Measurements from ENCODE around the gene RAB8B. TPM values are rescaled to one million over a fixed set of nuclear protein-coding genes. Genes with fewer than 3 reads are reported as not detected.

Gene RAB8B
- total RNA-seq, 1 experiment from 2014 or later: 33.8 TPM

GRCh38 chr15:63313825-63314224 is 124.4 kb downstream of the RAB8B start:
- Histone ChIP-seq H4K8ac (replicated peaks; ENCODE audit: insufficient read length, low read depth, low read length) (no peak overlapping the region), H2BK12ac (ENCODE audit: insufficient read length, low read depth, low read length) (no peak overlapping the region), H2AK5ac (ENCODE audit: insufficient read length, low read length) (no peak overlapping the region), H3K56ac (ENCODE audit: insufficient read length, low read depth, low read length) (no peak overlapping the region), H3K9me3 (ENCODE audit: control insufficient read depth, low read depth, low read length) (no peaks in the 10 kb centered on the region), H3K14ac (ENCODE audit: insufficient read depth, low read length) (no peak overlapping the region), H2BK15ac (ENCODE audit: low read depth, low read length) (no peak overlapping the region), H3T11ph (ENCODE audit: low read length) (no peak overlapping the region), H3K9ac (ENCODE audit: extremely low read depth, insufficient read length, low read length) (no peak overlapping the region), H2AFZ (ENCODE audit: low read length) (no peak overlapping the region), H3K27me3 (ENCODE audit: insufficient read depth, low read length) (no peaks in the 10 kb centered on the region), H3K23ac (ENCODE audit: insufficient read length, low read depth, low read length) (no peak overlapping the region), H2BK120ac (ENCODE audit: low read depth, low read length, poor library complexity, severe bottlenecking) (no peak overlapping the region), H3K4me1 (ENCODE audit: insufficient read depth, low read length) (peaks cover 8% of the 10 kb centered on the region), H3K4ac (ENCODE audit: low read depth, low read length) (no peak overlapping the region), H2BK5ac (ENCODE audit: insufficient read length, low read length) (no peak overlapping the region), H3K79me1 (ENCODE audit: insufficient read depth, low read depth, low read length, poor library complexity, severe bottlenecking) (no peaks in the 10 kb centered on the region), H3K4me2 (ENCODE audit: insufficient read depth, insufficient read length, low read length) (no peak overlapping the region), H2BK20ac (ENCODE audit: low read depth, low read length, poor library complexity, severe bottlenecking) (no peak overlapping the region), H4K5ac (ENCODE audit: insufficient read length, low read depth, low read length) (no peak overlapping the region), H3K27ac (ENCODE audit: insufficient read length, low read depth, low read length) (no peak overlapping the region), H4K91ac (ENCODE audit: insufficient read length, low read depth, low read length) (no peak overlapping the region), H3K18ac (ENCODE audit: insufficient read length, low read depth, low read length) (no peak overlapping the region), H3K23me2 (ENCODE audit: insufficient read length, low read depth, low read length, poor library complexity, severe bottlenecking) (no peaks in the 10 kb centered on the region), H3K79me2 (ENCODE audit: insufficient read depth, low read length) (no peaks in the 10 kb centered on the region), H4K20me1 (ENCODE audit: control insufficient read depth, insufficient read depth, insufficient read length) (no peaks in the 10 kb centered on the region)
- Mint-ChIP-seq H3K4me1 (peaks cover 34 to 44% of the 10 kb centered on the region in 2 experiments), H3K36me3 (ENCODE audit: insufficient read depth in 1 of 3, low read depth in 3 of 3) (no peaks in the 10 kb centered on the region), H3K4me3 (no peak overlapping the region), H3K27ac (peak overlapping the region in 1 of 3 experiments; percentile 68; a peak in 1 of 7 replicates), H3K9me3 (no peaks in the 10 kb centered on the region), H3K27me3 (ENCODE audit: low read depth) (no peaks in the 10 kb centered on the region; the same call in 1 of the 2 replicates)
- DNase-seq: no peak
- no peak for TF ChIP-seq CTCF (conservative IDR thresholded peaks at IDR 0.05)
- no CpG with 5 or more reads among the region's 4 CpGs for WGBS (ENCODE audit: extremely low coverage, insufficient read length, low lambda C conversion rate)

All from H9 (cell line).